CD4-positive, alpha-beta memory T cell (primary cell): Measurements from ENCODE around the gene LYPD1. TPM values are rescaled to one million over a fixed set of nuclear protein-coding genes. Genes with fewer than 3 reads are reported as not detected.

Experiments
- CTCF ChIA-PET: fragments of 350-600 bp; sonication (Branson Sonifier 250); formaldehyde crosslinking; loops from one replicate; lab custom pipeline; 2021; ENCODE audit warnings: inconsistent platforms; ENCODE audit not compliant: partially characterized antibody; lab: Charles Lee
- POLR2A ChIA-PET: fragments of 350-600 bp; sonication (Branson Sonifier 250); formaldehyde crosslinking; loops from one replicate; lab custom pipeline; 2021; ENCODE audit not compliant: partially characterized antibody; lab: Charles Lee
- DNase-seq, 5 donors: peaks; one replicate each; pipeline versions ENCODE4 v3.0.0 to v3.0.0-alpha.2; 2020 to 2022; ENCODE audit warnings: mixed read lengths in 1 of 5
- H3K27ac ChIP-seq: one replicate; pipeline ENCODE4 v1.7.0; 2013; ENCODE audit warnings: low read depth, low read length
- H3K27me3 ChIP-seq: 2 replicates; pipeline ENCODE4 v1.7.0; 2013; ENCODE audit warnings: mild to moderate bottlenecking, low read length, moderate library complexity; ENCODE audit not compliant: insufficient read depth
- H3K36me3 ChIP-seq: 2 replicates; pipeline ENCODE4 v1.7.0; 2013; ENCODE audit warnings: mild to moderate bottlenecking, low read length, moderate library complexity; ENCODE audit not compliant: insufficient read depth
- H3K4me1 ChIP-seq: 2 replicates; pipeline ENCODE4 v1.7.0; 2013; ENCODE audit warnings: mild to moderate bottlenecking, low read length, moderate library complexity; ENCODE audit not compliant: insufficient read depth
- H3K4me3 ChIP-seq, 2 donors: one replicate each; pipeline ENCODE4 v1.7.0; 2013; ENCODE audit warnings: low read length in 2 of 2, mild to moderate bottlenecking in 1 of 2
- H3K9me3 ChIP-seq, 2 donors: one replicate each; pipeline ENCODE4 v1.7.0; 2013; ENCODE audit warnings: low read length in 2 of 2, control low read depth in 1 of 2; ENCODE audit not compliant: control insufficient read depth in 1 of 2
- H3K27ac Mint-ChIP-seq, 7 donors: one replicate each; pipeline ENCODE4 v1.8.0; 2020 to 2021; ENCODE audit warnings: mixed read lengths in 7 of 7, mild to moderate bottlenecking in 6 of 7, inconsistent platforms in 3 of 7, moderate library complexity in 3 of 7
- H3K27me3 Mint-ChIP-seq, 2 donors: one replicate each; pipeline ENCODE4 v1.8.0; 2020 to 2021; ENCODE audit warnings: mixed read lengths in 2 of 2
- H3K36me3 Mint-ChIP-seq, 2 donors: one replicate each; pipeline ENCODE4 v1.8.0; 2020 to 2021; ENCODE audit warnings: mixed read lengths in 2 of 2, inconsistent platforms in 1 of 2, mild to moderate bottlenecking in 1 of 2
- H3K4me1 Mint-ChIP-seq, 4 donors: one replicate each; pipeline ENCODE4 v1.8.0; 2020 to 2021; ENCODE audit warnings: mixed read lengths in 4 of 4, mild to moderate bottlenecking in 1 of 4
- H3K4me3 Mint-ChIP-seq, 8 donors: one replicate each; pipeline ENCODE4 v1.8.0; 2020 to 2021; ENCODE audit warnings: mixed read lengths in 8 of 8, mild to moderate bottlenecking in 7 of 8, moderate library complexity in 6 of 8, inconsistent platforms in 3 of 8
- H3K9me3 Mint-ChIP-seq, 8 donors: one replicate each; pipeline ENCODE4 v1.8.0; 2020 to 2021; ENCODE audit warnings: mixed read lengths in 8 of 8, mild to moderate bottlenecking in 5 of 8, inconsistent platforms in 3 of 8, moderate library complexity in 1 of 8
- intact Hi-C: fragments of 100-400 bp; cut with micrococcal nuclease; formaldehyde crosslinking; loops from one replicate; pipeline ENCODE4 v1.15.1; 2023
- polyA plus RNA-seq, 2 donors: library from polyadenylated mRNA; unstranded; fragments of 300-500 nt; fragmentation: Illumina TruSeq; gene quantifications; one replicate each; pipeline ENCODE4 v1.2.3, GENCODE V29; 2021
- total RNA-seq, 2 experiments: library from RNA; stranded (reverse); gene quantifications; one replicate each; pipeline ENCODE4 v1.2.3, GENCODE V29; 2021

Gene LYPD1
- total and polyA plus RNA-seq, 4 experiments from 2014 or later, result not detected

- H3K36me3 ChIP-seq, result no peaks in the 10 kb centered on the region
- Mint-ChIP-seq H3K27me3 (peaks cover 15 to 27% of the 10 kb centered on the region in 2 donors), H3K36me3 (no peaks in the 10 kb centered on the region), H3K4me3 (peak overlapping the region in 1 of 8 donors; percentile 8), H3K9me3 (peaks cover 0 to 3% (median 0%) of the 10 kb centered on the region in 8 donors), H3K27ac (no peak overlapping the region), H3K4me1 (peaks cover 0 to 4% (median 1%) of the 10 kb centered on the region in 4 donors)
- no peaks in the 10 kb centered on the region for H3K4me1 ChIP-seq
- ChIA-PET CTCF (no interaction called here), POLR2A (no interaction called here)
- H3K27ac ChIP-seq, result no peak overlapping the region
- H3K27me3 ChIP-seq, result no peaks in the 10 kb centered on the region
- H3K4me3 ChIP-seq, result no peak overlapping the region
- intact Hi-C loops, result no loop called here
- H3K9me3 ChIP-seq, result no peaks in the 10 kb centered on the region
- DNase-seq, result no peak
Measured at GRCh38 chr2:132668189-132668823, 1.7 kb downstream of the LYPD1 start.

DNA sequence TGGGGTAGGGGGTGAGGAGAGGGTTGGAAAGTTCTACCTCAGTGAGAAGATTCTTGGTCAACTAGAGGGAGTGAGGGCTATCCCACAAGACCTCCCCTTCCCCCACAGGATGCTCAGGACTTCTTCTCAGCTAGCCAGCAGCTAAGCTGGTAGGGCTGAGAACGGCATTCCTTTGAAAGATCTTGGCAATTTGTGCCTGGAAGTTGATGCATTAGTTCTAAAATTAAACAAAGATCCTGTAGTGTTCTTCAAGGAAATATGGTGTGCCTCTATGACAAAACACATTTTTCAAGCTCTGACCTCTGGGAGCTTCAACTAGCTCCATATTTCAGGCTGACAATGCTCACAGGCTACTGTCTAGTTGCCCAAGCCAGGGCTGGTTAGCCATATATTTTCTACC is 2.3 kb downstream of the LYPD1 start:
- Histone ChIP-seq H3K4me1 (no peaks in the 10 kb centered on the region), H3K27ac (no peak overlapping the region), H3K36me3 (no peaks in the 10 kb centered on the region), H3K4me3 (no peak overlapping the region), H3K27me3 (no peaks in the 10 kb centered on the region), H3K9me3 (no peaks in the 10 kb centered on the region)
- no peak overlapping the region for H3K27ac Mint-ChIP-seq
- H3K4me1 Mint-ChIP-seq, result peaks cover 0 to 4% (median 1%) of the 10 kb centered on the region in 4 donors
- no peaks in the 10 kb centered on the region for H3K36me3 Mint-ChIP-seq
- intact Hi-C loops, result no loop called here
- DNase-seq, result no peak
- peaks cover 15 to 24% of the 10 kb centered on the region in 2 donors for H3K27me3 Mint-ChIP-seq
- no peak overlapping the region for H3K4me3 Mint-ChIP-seq
- ChIA-PET CTCF (no interaction called here), POLR2A (no interaction called here)
- peaks cover 0 to 3% (median 0%) of the 10 kb centered on the region in 8 donors for H3K9me3 Mint-ChIP-seq

DNA sequence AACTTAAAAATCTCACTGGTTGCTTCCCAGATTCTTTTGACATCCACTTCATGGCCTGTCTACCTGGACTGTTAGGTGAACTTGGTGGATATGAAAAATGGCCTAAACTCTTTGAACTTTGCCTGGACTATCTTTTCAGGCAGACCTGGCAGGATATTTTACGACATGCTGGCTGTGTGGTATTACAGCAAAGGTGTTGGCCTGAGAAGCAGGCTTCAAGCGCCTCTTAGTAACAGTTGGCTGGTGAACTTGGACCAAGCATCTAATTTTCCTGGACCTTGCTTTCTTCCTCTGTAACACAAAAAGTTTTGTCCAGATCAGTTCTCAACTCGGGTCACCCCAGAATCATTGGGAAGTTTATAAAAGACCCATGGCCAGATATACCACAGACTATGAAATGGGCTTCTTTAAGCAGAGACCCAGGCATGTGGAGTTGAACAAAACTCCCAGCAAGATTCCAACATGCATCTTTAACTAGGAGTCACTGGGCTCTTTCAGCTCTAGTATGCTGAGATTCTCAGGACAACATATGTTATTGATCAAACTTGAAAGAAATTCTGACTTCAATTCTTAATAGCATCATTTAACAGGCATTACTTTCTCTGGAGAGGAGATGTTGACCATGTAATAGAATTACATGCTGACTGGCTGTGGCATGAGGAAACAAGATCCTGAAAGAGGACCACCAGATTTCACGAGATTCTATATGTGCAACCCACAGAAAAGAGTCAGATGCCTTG is 4.4 kb downstream of the LYPD1 start:
- no peaks in the 10 kb centered on the region for H3K36me3 ChIP-seq
- intact Hi-C loops, result no loop called here
- Mint-ChIP-seq H3K36me3 (no peaks in the 10 kb centered on the region), H3K9me3 (peaks cover 0 to 2% (median 0%) of the 10 kb centered on the region in 8 donors), H3K4me3 (no peak overlapping the region), H3K27ac (no peak overlapping the region), H3K27me3 (peaks cover 8 to 15% of the 10 kb centered on the region in 2 donors), H3K4me1 (no peaks in the 10 kb centered on the region)
- ChIA-PET CTCF (no interaction called here), POLR2A (no interaction called here)
- no peak overlapping the region for H3K27ac ChIP-seq
- H3K27me3 ChIP-seq, result no peaks in the 10 kb centered on the region
- no peak for DNase-seq
- H3K4me3 ChIP-seq, result no peak overlapping the region
- H3K9me3 ChIP-seq, result no peaks in the 10 kb centered on the region
- no peaks in the 10 kb centered on the region for H3K4me1 ChIP-seq

- Mint-ChIP-seq H3K4me1 (no peaks in the 10 kb centered on the region), H3K9me3 (peaks cover 0 to 2% (median 0%) of the 10 kb centered on the region in 8 donors), H3K4me3 (no peak overlapping the region), H3K27ac (no peak overlapping the region), H3K27me3 (peaks cover 8 to 15% of the 10 kb centered on the region in 2 donors), H3K36me3 (no peaks in the 10 kb centered on the region)
- Histone ChIP-seq H3K9me3 (no peaks in the 10 kb centered on the region), H3K36me3 (no peaks in the 10 kb centered on the region), H3K27me3 (no peaks in the 10 kb centered on the region), H3K4me1 (no peaks in the 10 kb centered on the region), H3K27ac (no peak overlapping the region), H3K4me3 (no peak overlapping the region)
- intact Hi-C loops, result no loop called here
- DNase-seq, result no peak
- CTCF ChIA-PET, result no interaction called here
- POLR2A ChIA-PET, result no interaction called here
Measured at GRCh38 chr2:132664096-132664495, 5.9 kb downstream of the LYPD1 start.

DNA sequence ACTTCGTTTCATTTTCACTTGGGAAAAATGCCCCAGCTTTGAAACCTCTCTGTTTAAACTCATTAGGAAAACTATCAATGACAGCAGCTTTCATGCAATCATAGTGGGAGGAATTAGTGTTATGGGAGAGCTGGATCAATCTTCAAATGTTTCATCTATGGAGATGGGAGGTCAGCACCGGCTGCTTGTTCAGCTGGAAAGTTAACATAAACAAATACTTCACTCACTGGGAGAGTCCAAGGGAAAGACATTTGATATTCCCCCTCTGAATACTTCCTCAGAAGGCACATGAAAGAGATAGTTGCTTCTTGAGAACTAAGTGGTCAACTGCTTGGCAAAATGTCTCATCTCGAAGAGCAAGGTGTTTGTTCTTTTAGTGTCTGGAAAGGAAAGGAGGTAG is 7.3 kb downstream of the LYPD1 start:
- POLR2A ChIA-PET, result no interaction called here
- Mint-ChIP-seq H3K27me3 (peaks cover 3 to 10% of the 10 kb centered on the region in 2 donors), H3K4me1 (no peaks in the 10 kb centered on the region), H3K4me3 (no peak overlapping the region), H3K36me3 (no peaks in the 10 kb centered on the region), H3K27ac (no peak overlapping the region), H3K9me3 (peaks cover 0 to 8% (median 0%) of the 10 kb centered on the region in 8 donors)
- Histone ChIP-seq H3K4me3 (no peak overlapping the region), H3K9me3 (no peaks in the 10 kb centered on the region), H3K27me3 (no peaks in the 10 kb centered on the region), H3K27ac (no peak overlapping the region), H3K36me3 (no peaks in the 10 kb centered on the region), H3K4me1 (no peaks in the 10 kb centered on the region)
- no peak for DNase-seq
- intact Hi-C loops, result no loop called here
- CTCF ChIA-PET, result no interaction called here

GRCh38 chr2:132659331-132659730 is 10.7 kb downstream of the LYPD1 start:
- no peak overlapping the region for H3K27ac Mint-ChIP-seq
- H3K27me3 Mint-ChIP-seq, result no peaks in the 10 kb centered on the region
- no peaks in the 10 kb centered on the region for H3K4me1 Mint-ChIP-seq
- no peak overlapping the region for H3K27ac ChIP-seq
- H3K9me3 ChIP-seq, result no peaks in the 10 kb centered on the region
- ChIA-PET CTCF (no interaction called here), POLR2A (no interaction called here)
- H3K9me3 Mint-ChIP-seq, result peaks cover 0 to 18% (median 0%) of the 10 kb centered on the region in 8 donors
- no peaks in the 10 kb centered on the region for H3K4me1 ChIP-seq
- no peak for DNase-seq
- no peaks in the 10 kb centered on the region for H3K27me3 ChIP-seq
- intact Hi-C loops, result no loop called here
- no peak overlapping the region for H3K4me3 ChIP-seq
- no peak overlapping the region for H3K4me3 Mint-ChIP-seq
- no peaks in the 10 kb centered on the region for H3K36me3 ChIP-seq
- no peaks in the 10 kb centered on the region for H3K36me3 Mint-ChIP-seq

DNA sequence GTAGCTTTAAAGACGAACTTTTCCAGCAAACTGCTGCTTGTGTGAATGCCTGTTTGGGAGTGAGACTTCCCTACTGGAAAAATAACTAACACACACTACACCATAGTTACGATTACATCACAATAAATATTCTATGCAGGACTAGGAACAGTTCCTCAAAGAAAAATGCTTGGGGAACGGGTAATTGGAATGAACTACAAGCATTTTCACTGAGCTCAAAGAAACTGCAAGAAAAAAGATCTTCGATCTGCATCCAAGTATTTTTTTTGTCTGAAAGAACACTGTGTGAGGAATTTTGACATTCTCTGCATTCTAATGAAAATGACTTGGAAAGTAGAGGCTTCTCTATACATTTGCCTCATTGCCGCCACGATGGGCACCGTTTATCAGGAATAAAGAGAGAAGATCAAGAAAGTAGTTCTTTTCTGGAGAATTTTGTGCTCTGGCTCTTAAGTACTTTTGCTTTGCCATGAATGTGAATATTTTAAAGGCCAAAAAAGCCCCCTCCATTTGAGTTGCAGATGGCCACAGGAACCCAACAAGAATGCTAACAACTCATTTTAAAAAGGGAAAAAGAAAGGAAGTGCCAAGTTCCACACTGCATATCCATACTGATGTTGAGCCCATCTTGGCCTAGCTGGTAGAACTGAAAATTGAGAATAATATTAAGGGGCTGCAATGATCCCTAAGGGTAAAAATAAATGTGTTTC is 13.6 kb downstream of the LYPD1 start:
- Mint-ChIP-seq H3K36me3 (no peaks in the 10 kb centered on the region), H3K9me3 (peaks cover 0 to 18% (median under 1%) of the 10 kb centered on the region in 8 donors), H3K4me3 (no peak overlapping the region), H3K4me1 (no peaks in the 10 kb centered on the region), H3K27ac (no peak overlapping the region), H3K27me3 (no peaks in the 10 kb centered on the region)
- no peaks in the 10 kb centered on the region for H3K9me3 ChIP-seq
- no peaks in the 10 kb centered on the region for H3K27me3 ChIP-seq
- DNase-seq, result no peak
- no peak overlapping the region for H3K27ac ChIP-seq
- H3K4me1 ChIP-seq, result no peaks in the 10 kb centered on the region
- ChIA-PET CTCF (no interaction called here), POLR2A (no interaction called here)
- intact Hi-C loops, result no loop called here
- H3K36me3 ChIP-seq, result no peaks in the 10 kb centered on the region
- no peak overlapping the region for H3K4me3 ChIP-seq
